Neuron (in vitro differentiated cells): Measurements from ENCODE around the gene UGT1A5.
A peak's percentile ranks its signal among the peaks of the same experiment; 100 is the strongest.

Experiments used
- H2AFZ ChIP-seq: one replicate; pipeline ENCODE4 v1.6.1; 2013; ENCODE audit warnings: low read depth, mild to moderate bottlenecking, inconsistent platforms, low read length, moderate library complexity
- H3K27me3 ChIP-seq: one replicate; pipeline ENCODE4 v1.6.1; 2013; ENCODE audit warnings: low read length; ENCODE audit not compliant: insufficient read depth
- H3K36me3 ChIP-seq: one replicate; pipeline ENCODE4 v1.6.1; 2013; ENCODE audit warnings: low read length; ENCODE audit not compliant: insufficient read depth
- H3K4me1 ChIP-seq: one replicate; pipeline ENCODE4 v1.6.1; 2013; ENCODE audit warnings: low read length; ENCODE audit not compliant: insufficient read depth
- H3K4me3 ChIP-seq: 2 replicates; pipeline ENCODE4 v1.5.1; 2013; ENCODE audit warnings: mild to moderate bottlenecking, low read length, moderate library complexity
- H3K9me3 ChIP-seq: one replicate; pipeline ENCODE4 v1.6.1; 2013; ENCODE audit warnings: low read length

The UGT1A5 gene

GRCh38 chr2:233761040-233761769 is 48.5 kb downstream of the UGT1A5 start:
- Histone ChIP-seq H3K36me3 (no peaks in the 10 kb centered on the region), H3K27me3 (no peaks in the 10 kb centered on the region), H2AFZ (no peak overlapping the region), H3K4me1 (no peaks in the 10 kb centered on the region), H3K9me3 (peaks cover 2% of the 10 kb centered on the region), H3K4me3 (no peak overlapping the region)

- H2AFZ ChIP-seq, result no peak overlapping the region
- H3K27me3 ChIP-seq, result no peaks in the 10 kb centered on the region
- peaks cover 4% of the 10 kb centered on the region for H3K9me3 ChIP-seq
- no peaks in the 10 kb centered on the region for H3K36me3 ChIP-seq
- H3K4me3 ChIP-seq, result no peak overlapping the region
- peaks cover 15% of the 10 kb centered on the region for H3K4me1 ChIP-seq
Observed at GRCh38 chr2:233764264-233764663, 51.6 kb downstream of the UGT1A5 start.

- no peaks in the 10 kb centered on the region for H3K27me3 ChIP-seq
- H3K9me3 ChIP-seq, result peaks cover 7% of the 10 kb centered on the region
- H3K4me3 ChIP-seq, result no peak overlapping the region
- H2AFZ ChIP-seq, result no peak overlapping the region
- no peaks in the 10 kb centered on the region for H3K36me3 ChIP-seq
- H3K4me1 ChIP-seq, result peaks cover 15% of the 10 kb centered on the region
Observed at GRCh38 chr2:233764761-233765160, 52.1 kb downstream of the UGT1A5 start.

- no peaks in the 10 kb centered on the region for H3K27me3 ChIP-seq
- no peak overlapping the region for H3K4me3 ChIP-seq
- H3K9me3 ChIP-seq, result peaks cover 5% of the 10 kb centered on the region
- no peaks in the 10 kb centered on the region for H3K36me3 ChIP-seq
- peaks cover 15% of the 10 kb centered on the region for H3K4me1 ChIP-seq
- no peak overlapping the region for H2AFZ ChIP-seq
Observed at GRCh38 chr2:233766416-233766815, 53.7 kb downstream of the UGT1A5 start.

- H3K4me1 ChIP-seq, result peaks cover 15% of the 10 kb centered on the region
- H3K4me3 ChIP-seq, result peak overlapping the region; percentile 16
- H2AFZ ChIP-seq, result peak overlapping the region; percentile 27
- peaks cover 5% of the 10 kb centered on the region for H3K9me3 ChIP-seq
- no peaks in the 10 kb centered on the region for H3K36me3 ChIP-seq
- H3K27me3 ChIP-seq, result no peaks in the 10 kb centered on the region
Observed at GRCh38 chr2:233768076-233768475, 55.4 kb downstream of the UGT1A5 start.

- Histone ChIP-seq H3K4me3 (no peak overlapping the region), H3K9me3 (peaks cover 5% of the 10 kb centered on the region), H2AFZ (no peak overlapping the region), H3K36me3 (no peaks in the 10 kb centered on the region), H3K27me3 (no peaks in the 10 kb centered on the region), H3K4me1 (peaks cover 15% of the 10 kb centered on the region)
Observed at GRCh38 chr2:233769260-233769659, 56.6 kb downstream of the UGT1A5 start.

GRCh38 chr2:233772153-233772552 is 59.4 kb downstream of the UGT1A5 start:
- peaks cover 15% of the 10 kb centered on the region for H3K9me3 ChIP-seq

GRCh38 chr2:233772583-233772982 is 59.9 kb downstream of the UGT1A5 start:
- H3K27me3 ChIP-seq, result no peaks in the 10 kb centered on the region
- no peak overlapping the region for H3K4me3 ChIP-seq
- H3K36me3 ChIP-seq, result no peaks in the 10 kb centered on the region
- peaks cover 17% of the 10 kb centered on the region for H3K9me3 ChIP-seq
- H2AFZ ChIP-seq, result no peak overlapping the region
- peaks cover 6% of the 10 kb centered on the region for H3K4me1 ChIP-seq

More at GRCh38 chr2:233772153-233772552, 59.4 kb downstream of the UGT1A5 start:
- no peak overlapping the region for H2AFZ ChIP-seq
- peaks cover 10% of the 10 kb centered on the region for H3K4me1 ChIP-seq
- no peaks in the 10 kb centered on the region for H3K36me3 ChIP-seq
- no peak overlapping the region for H3K4me3 ChIP-seq
- H3K27me3 ChIP-seq, result no peaks in the 10 kb centered on the region

- Histone ChIP-seq H3K36me3 (no peaks in the 10 kb centered on the region), H2AFZ (no peak overlapping the region), H3K9me3 (peaks cover 17% of the 10 kb centered on the region), H3K4me1 (no peaks in the 10 kb centered on the region), H3K27me3 (no peaks in the 10 kb centered on the region), H3K4me3 (no peak overlapping the region)
Observed at GRCh38 chr2:233773854-233774253, 61.1 kb downstream of the UGT1A5 start.

GRCh38 chr2:233775414-233775813 is 62.7 kb downstream of the UGT1A5 start:
- no peaks in the 10 kb centered on the region for H3K4me1 ChIP-seq
- no peak overlapping the region for H3K4me3 ChIP-seq
- H3K27me3 ChIP-seq, result no peaks in the 10 kb centered on the region

GRCh38 chr2:233778030-233778429 is 65.3 kb downstream of the UGT1A5 start, which contains the start of gene MROH2A:
Gene MROH2A (plus strand): TSS chr2:233778330. CDS start chr2:233779359, 1,029 bp downstream.
- Histone ChIP-seq H3K36me3 (no peaks in the 10 kb centered on the region), H3K27me3 (no peaks in the 10 kb centered on the region), H3K9me3 (peaks cover 12% of the 10 kb centered on the region)

More at GRCh38 chr2:233775414-233775813, 62.7 kb downstream of the UGT1A5 start:
- H3K36me3 ChIP-seq, result no peaks in the 10 kb centered on the region
- H3K9me3 ChIP-seq, result peaks cover 12% of the 10 kb centered on the region
- no peak overlapping the region for H2AFZ ChIP-seq

GRCh38 chr2:233779722-233780121 is 67.0 kb downstream of the UGT1A5 start:
- no peak overlapping the region for H2AFZ ChIP-seq
- H3K36me3 ChIP-seq, result no peaks in the 10 kb centered on the region
- no peaks in the 10 kb centered on the region for H3K27me3 ChIP-seq
- H3K4me1 ChIP-seq, result no peaks in the 10 kb centered on the region
- H3K9me3 ChIP-seq, result peaks cover 12% of the 10 kb centered on the region
- no peak overlapping the region for H3K4me3 ChIP-seq

More at GRCh38 chr2:233778030-233778429, 65.3 kb downstream of the UGT1A5 start, which contains the start of gene MROH2A:
- no peak within 1 kb of the TSS for H2AFZ ChIP-seq
- H3K4me3 ChIP-seq, result no peak within 1 kb of the TSS
- no peaks in the 10 kb centered on the region for H3K4me1 ChIP-seq

- H3K36me3 ChIP-seq, result no peaks in the 10 kb centered on the region
- H3K4me1 ChIP-seq, result no peaks in the 10 kb centered on the region
- H2AFZ ChIP-seq, result no peak overlapping the region
- no peaks in the 10 kb centered on the region for H3K27me3 ChIP-seq
- H3K4me3 ChIP-seq, result no peak overlapping the region
- peaks cover 4% of the 10 kb centered on the region for H3K9me3 ChIP-seq
Observed at GRCh38 chr2:233780771-233781170, 68.1 kb downstream of the UGT1A5 start.
